Heart left ventricle (tissue), 16 donors: ENCODE measurements around the gene TRMT1. TPM values are rescaled to one million over a fixed set of nuclear protein-coding genes. Genes with fewer than 3 reads are reported as not detected.

Experiments
- ATAC-seq, 4 donors: fragments of 200-7000 bp; cut with Tn5 transposase; one replicate each; pipeline ENCODE4 v1.9.1; 2020 to 2022; ENCODE audit warnings: moderate library complexity in 4 of 4, mild to moderate bottlenecking in 3 of 4, moderate number of reproducible peaks in 1 of 4
- DNase-seq, 5 donors: peaks; one replicate each; pipeline ENCODE4 v3.0.0-alpha.2; 2020
- H3K27ac ChIP-seq, 12 donors: fragments of 200-600 bp; sonication (generic) in 4 of 12; one replicate each; pipeline versions ENCODE4 v1.5.0 to v1.8.0; 2016 to 2022; ENCODE audit warnings: mild to moderate bottlenecking in 2 of 12
- H3K27me3 ChIP-seq, 9 donors: fragments of 200-600 bp; sonication (generic) in 2 of 9; one replicate each; pipeline versions ENCODE4 v1.5.1 to v1.8.0; 2016 to 2022; ENCODE audit warnings: mild to moderate bottlenecking in 3 of 9
- H3K36me3 ChIP-seq, 9 donors: fragments of 200-600 bp; sonication (generic) in 2 of 9; one replicate each; pipeline versions ENCODE4 v1.5.0 to v1.8.0; 2018 to 2022; ENCODE audit warnings: mild to moderate bottlenecking in 2 of 9
- H3K4me1 ChIP-seq, 12 donors: fragments of 200-600 bp; sonication (generic) in 4 of 12; one replicate each; pipeline versions ENCODE4 v1.5.0 to v1.8.0; 2016 to 2022; ENCODE audit warnings: mild to moderate bottlenecking in 3 of 12
- H3K4me3 ChIP-seq, 12 donors: fragments of 200-600 bp; sonication (generic) in 4 of 12; one replicate each; pipeline versions ENCODE4 v1.5.0 to v1.8.0; 2017 to 2022; ENCODE audit warnings: mild to moderate bottlenecking in 9 of 12, moderate library complexity in 4 of 12
- H3K9me3 ChIP-seq, 12 donors: fragments of 200-600 bp; sonication (generic) in 4 of 12; one replicate each; pipeline versions ENCODE4 v1.5.0 to v1.8.0; 2016 to 2022; ENCODE audit warnings: mild to moderate bottlenecking in 1 of 12
- POLR2A ChIP-seq, 2 donors: fragments of 450-650 bp; IDR thresholded peaks; one replicate each; pipeline ENCODE4 v1.6.1; 2017; ENCODE audit warnings: antibody characterized with exemption in 2 of 2, mild to moderate bottlenecking in 2 of 2, moderate library complexity in 2 of 2
- WGBS, 4 donors: extraction: QIAGEN DNeasy Blood & Tissue Kit in 2 of 4; methylation state at CpG; one replicate each; pipeline versions ENCODE4 v1.1.5 to v1.1.7; 2013 to 2018; 5-methylcytosine and 5-hydroxymethylcytosine counted together
- intact Hi-C, 10 donors: fragments of 100-400 bp; cut with DNase I; formaldehyde crosslinking; loops; one replicate each; pipeline versions ENCODE4 v1.11.1 to v1.14.2; 2022
- polyA plus RNA-seq, 2 donors: library from polyadenylated mRNA; stranded (reverse); fragments of 200-250 nt; gene quantifications; one replicate each; pipeline ENCODE4 v1.2.3, GENCODE V29; 2013
- total RNA-seq, 9 donors: library from RNA; depleted of rRNA in 2 of 9; stranded (reverse); fragments of >200 nt in 2 of 9; fragmentation: NEBNext Ultra II Directional in 3 of 9; extraction: Animal tissue kit (Norgen Biotek cat#: 25700) in 3 of 9; gene quantifications; one replicate each; pipeline versions ENCODE4 v1.1.0 to v1.2.4, GENCODE V29; 2016 to 2023
- TF ChIP-seq, protein P1 (sequence below), 12 donors: fragments of 200-600 bp; sonication (generic) in 4 of 12; IDR thresholded peaks; one replicate each; pipeline versions ENCODE4 v1.5.0 to v1.8.0; 2018 to 2022; ENCODE audit warnings: antibody characterized with exemption in 12 of 12, mild to moderate bottlenecking in 5 of 12
- donor health status: ischemic (EF 13 %, LVEDD 7.1; RV severe dilation, severe dysfunction).
- donor health status: healthy with polysubstance abuse.
- donor health status: DM: no; HTN: yes; CAD: no.
- donor health status: DM: no; HTN: no; CAD: no.
- donor health status: ischemic (EF 25% LVEDD 6.9; RV normal size, moderate dysfunction).
- donor health status: ischemic (EF 25% LVEDD 5.7; RV mildly dilated, moderate dysfunction).
- donor health status: healthy.
- donor health status: DM: yes; HTN: yes; CAD: no.
- donor health status: ischemic (EF 35%, LVEDD 5.7; RV mildly dilated, moderate dysfunction).
- donor health status: nonischemic (EF 11% LVEDD 7.7; RV severe dilation, severe dysfunction).
- donor health status: DM: yes; HTN: yes; CAD: no.
- donor health status: PGD.
- donor health status: ischemic (EF 29% LVEDD 5.4; RV normal size, mild dysfunction).
- donor health status: nonischemic (EF 23%, LVEDD 6.1; RV moderate dilation, normal function).

Gene TRMT1
- total and polyA plus RNA-seq, 11 donors = 15.1 to 32.4 (median 19.1) TPM

DNA sequence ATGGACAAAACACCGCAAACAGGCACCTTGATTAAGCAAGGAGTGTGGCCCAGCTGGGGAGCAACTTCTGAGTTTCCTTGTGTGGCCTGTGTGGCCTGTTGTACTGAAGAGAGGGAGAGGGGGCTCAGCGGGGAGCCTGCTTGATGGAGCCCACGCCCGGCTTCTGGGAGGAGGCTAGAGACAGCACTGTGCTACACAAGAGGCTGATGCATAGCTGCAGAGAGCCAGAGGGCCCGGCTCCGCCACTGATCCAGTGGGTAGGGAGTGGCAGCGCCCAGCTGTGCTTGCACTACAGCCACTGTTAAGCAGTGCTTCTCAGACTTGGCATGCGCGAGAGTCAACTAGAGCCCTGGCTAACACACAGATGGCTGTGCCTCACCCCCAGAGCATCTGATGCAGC is 32.9 kb downstream of the TRMT1 start:
- 67 to 96% (median 88%) methylated on average over 3 to 9 of the region's 9 CpGs for WGBS, 4 donors
- no peaks in the 10 kb centered on the region for H3K27me3 ChIP-seq
- ATAC-seq (no peak), DNase-seq (no peak)
- H3K4me3 ChIP-seq = no peak overlapping the region
- peaks cover 0 to 58% (median 20%) of the 10 kb centered on the region in 9 donors for H3K36me3 ChIP-seq
- intact Hi-C loops = loop anchor here in 1 of 10 donors (1.0 kb wide), 1 partner anchor 20 kb away; no protein-coding TSS in a partner anchor
- H3K27ac ChIP-seq = peak overlapping the region in 2 of 12 donors; percentile 60 to 63
- H3K4me1 ChIP-seq = peaks cover 4 to 54% (median 35%) of the 10 kb centered on the region in 12 donors
- no peaks in the 10 kb centered on the region for H3K9me3 ChIP-seq
- TF ChIP-seq POLR2A (IDR thresholded peaks at IDR 0.05) = no peak

DNA sequence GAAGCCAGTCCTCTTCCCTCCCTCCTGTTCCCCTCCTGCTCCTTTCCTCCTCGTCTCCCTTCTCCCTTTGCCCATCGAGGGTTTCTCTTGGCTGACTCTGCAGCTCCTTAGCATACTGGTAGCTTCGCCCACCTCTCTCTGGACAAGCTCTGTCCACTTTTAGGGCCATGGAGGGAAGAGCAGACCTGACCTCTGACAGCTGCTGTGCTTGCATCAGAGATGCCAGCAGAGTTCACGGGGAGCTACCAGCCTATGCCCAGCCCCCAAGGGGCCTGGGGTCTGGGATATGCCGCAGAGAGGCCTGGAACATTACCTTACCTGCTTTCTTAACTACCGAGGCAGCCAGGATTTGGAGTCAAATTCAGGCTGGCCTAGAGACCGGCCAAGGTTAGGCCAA is 33.5 kb downstream of the TRMT1 start:
- ATAC-seq (no peak), DNase-seq (no peak)
- Histone ChIP-seq H3K9me3 (no peaks in the 10 kb centered on the region), H3K27ac (peak overlapping the region in 8 of 12 donors; percentile 17 to 63 (median 46)), H3K4me3 (no peak overlapping the region), H3K36me3 (peaks cover 0 to 58% (median 18%) of the 10 kb centered on the region in 9 donors), H3K4me1 (peaks cover 5 to 61% (median 41%) of the 10 kb centered on the region in 12 donors), H3K27me3 (no peaks in the 10 kb centered on the region)
- WGBS, 4 donors = 78 to 81% (median 80%) methylated on average over 7 of the region's 7 CpGs
- TF ChIP-seq, protein P1, sequence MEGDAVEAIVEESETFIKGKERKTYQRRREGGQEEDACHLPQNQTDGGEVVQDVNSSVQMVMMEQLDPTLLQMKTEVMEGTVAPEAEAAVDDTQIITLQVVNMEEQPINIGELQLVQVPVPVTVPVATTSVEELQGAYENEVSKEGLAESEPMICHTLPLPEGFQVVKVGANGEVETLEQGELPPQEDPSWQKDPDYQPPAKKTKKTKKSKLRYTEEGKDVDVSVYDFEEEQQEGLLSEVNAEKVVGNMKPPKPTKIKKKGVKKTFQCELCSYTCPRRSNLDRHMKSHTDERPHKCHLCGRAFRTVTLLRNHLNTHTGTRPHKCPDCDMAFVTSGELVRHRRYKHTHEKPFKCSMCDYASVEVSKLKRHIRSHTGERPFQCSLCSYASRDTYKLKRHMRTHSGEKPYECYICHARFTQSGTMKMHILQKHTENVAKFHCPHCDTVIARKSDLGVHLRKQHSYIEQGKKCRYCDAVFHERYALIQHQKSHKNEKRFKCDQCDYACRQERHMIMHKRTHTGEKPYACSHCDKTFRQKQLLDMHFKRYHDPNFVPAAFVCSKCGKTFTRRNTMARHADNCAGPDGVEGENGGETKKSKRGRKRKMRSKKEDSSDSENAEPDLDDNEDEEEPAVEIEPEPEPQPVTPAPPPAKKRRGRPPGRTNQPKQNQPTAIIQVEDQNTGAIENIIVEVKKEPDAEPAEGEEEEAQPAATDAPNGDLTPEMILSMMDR (IDR thresholded peaks at IDR 0.05) = no peak
- no peak for TF ChIP-seq POLR2A (IDR thresholded peaks at IDR 0.05)
- intact Hi-C loops = no loop called here

DNA sequence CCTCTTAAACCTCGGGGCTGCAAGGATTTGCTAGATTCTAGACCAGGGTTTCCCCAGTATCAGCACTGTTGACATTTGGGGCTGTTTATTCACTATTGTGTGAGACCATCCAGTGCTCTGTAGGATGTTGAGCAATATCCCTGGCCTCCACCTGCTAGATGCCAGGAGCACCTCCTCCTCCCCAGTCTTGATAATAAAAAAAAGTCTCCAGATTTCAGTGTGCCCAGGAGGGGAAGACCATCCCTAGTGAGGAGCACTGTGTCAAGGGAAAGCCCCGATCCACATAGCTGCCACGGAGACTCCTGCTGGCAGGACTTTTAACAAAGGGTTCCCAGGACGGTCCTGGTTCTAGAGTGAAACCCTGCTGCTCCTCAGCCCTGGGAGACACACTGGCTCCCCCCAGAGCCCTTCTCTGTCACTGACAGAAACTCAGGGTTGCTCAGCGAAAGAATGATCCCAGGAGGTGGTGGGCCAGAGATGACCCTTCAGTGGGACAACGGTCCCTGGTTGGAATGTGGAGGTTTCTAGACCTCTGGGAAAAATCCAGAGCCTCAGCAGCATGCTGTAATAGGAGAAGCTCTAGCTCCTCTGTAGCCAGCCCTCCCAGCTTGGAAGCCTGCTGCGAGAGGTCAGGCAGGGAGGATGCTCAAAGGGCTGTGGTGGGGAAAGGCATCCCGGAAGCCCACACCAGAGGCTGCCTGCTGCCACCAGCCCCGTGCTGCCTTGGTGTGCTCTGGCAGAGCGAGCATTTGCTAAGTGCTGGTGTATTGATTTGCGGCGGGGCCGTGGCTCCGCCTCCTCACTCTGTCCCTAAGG is 34.1 kb downstream of the TRMT1 start:
- H3K4me3 ChIP-seq = no peak overlapping the region
- TF ChIP-seq, protein P1 (IDR thresholded peaks at IDR 0.05) = peak in 9 of 12 donors; percentile 16 to 56 (median 40)
- TF ChIP-seq POLR2A (IDR thresholded peaks at IDR 0.05) = no peak
- ATAC-seq (peak; percentile 22 to 54 (median 47)), DNase-seq (peak in 2 of 5 donors; percentile 50 to 53)
- H3K36me3 ChIP-seq = peaks cover 0 to 58% (median 15%) of the 10 kb centered on the region in 9 donors
- WGBS, 4 donors = 58 to 65% (median 61%) methylated on average over 7 to 14 of the region's 14 CpGs
- H3K4me1 ChIP-seq = peaks cover 5 to 67% (median 47%) of the 10 kb centered on the region in 12 donors
- intact Hi-C loops = no loop called here
- H3K9me3 ChIP-seq = no peaks in the 10 kb centered on the region
- no peaks in the 10 kb centered on the region for H3K27me3 ChIP-seq
- H3K27ac ChIP-seq = peak overlapping the region in 10 of 12 donors; percentile 6 to 63 (median 46)

DNA sequence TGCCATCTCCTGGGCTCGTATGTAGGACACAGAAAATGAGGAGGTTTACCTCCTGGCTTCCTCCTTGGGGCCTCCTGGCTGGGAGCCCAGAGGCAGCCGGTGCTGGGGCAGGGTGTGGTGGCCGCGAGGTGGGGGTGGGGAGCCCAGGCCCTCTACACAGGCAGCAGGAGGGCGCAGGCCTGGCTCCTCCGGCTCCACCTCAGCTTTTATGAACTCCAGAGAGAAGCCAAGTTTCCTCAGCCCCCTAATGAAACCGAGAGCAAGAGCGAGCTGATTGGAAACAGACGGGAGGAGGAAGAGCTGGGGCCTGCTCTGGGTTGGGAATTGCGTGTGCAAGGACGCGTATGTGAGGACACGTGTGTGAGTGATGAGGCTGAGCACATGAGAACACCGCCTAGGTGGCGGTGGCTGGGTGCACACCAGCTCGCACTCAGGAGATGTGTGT is 37.0 kb downstream of the TRMT1 start:
- TF ChIP-seq POLR2A (IDR thresholded peaks at IDR 0.05) = no peak
- TF ChIP-seq, protein P1 (IDR thresholded peaks at IDR 0.05) = peak in 1 of 12 donors; percentile 9
- WGBS, 4 donors = 37 to 41% (median 40%) methylated on average over 12 to 16 of the region's 16 CpGs
- Histone ChIP-seq H3K36me3 (peaks cover 0 to 73% (median 20%) of the 10 kb centered on the region in 9 donors), H3K4me3 (no peak overlapping the region), H3K4me1 (peaks cover 5 to 66% (median 49%) of the 10 kb centered on the region in 12 donors), H3K27ac (peak overlapping the region; percentile 6 to 88 (median 74)), H3K27me3 (no peaks in the 10 kb centered on the region), H3K9me3 (no peaks in the 10 kb centered on the region)
- intact Hi-C loops = no loop called here
- ATAC-seq = peak; percentile 24 to 70 (median 55)
- DNase-seq = peak in 3 of 5 donors; percentile 65 to 80 (median 66)
